Neural cell (in vitro differentiated cells): ENCODE results near the gene ASCC2. TPM values are rescaled to one million over a fixed set of nuclear protein-coding genes. Genes with fewer than 3 reads are reported as not detected.
"Not testable (repeated sequence)": the region's sequence is repeated elsewhere in the genome, so short reads cannot be mapped to it uniquely, and the experiment has no call there.

Experiments
- H2AFZ ChIP-seq: fragments of 200-600, 300-800 bp; sonication (generic), shearing (Covaris generic); 2 replicates; pipeline ENCODE4 v1.6.0; 2014; ENCODE audit warnings: low read depth, mild to moderate bottlenecking, antibody characterized with exemption, low read length, moderate library complexity
- H3F3A ChIP-seq: fragments of 200-600 bp; shearing (Covaris generic); 2 replicates; pipeline ENCODE4 v1.6.1; 2016; ENCODE audit warnings: mild to moderate bottlenecking, moderate library complexity, mixed read lengths, antibody characterized with exemption, low read length; ENCODE audit not compliant: insufficient read depth, poor library complexity, severe bottlenecking
- H3K27ac ChIP-seq: fragments of 200-600, 300-800 bp; sonication (generic), shearing (Covaris generic); 2 replicates; pipeline ENCODE4 v1.5.1; 2014; ENCODE audit warnings: mild to moderate bottlenecking, low read length, moderate library complexity
- H3K27me3 ChIP-seq: fragments of 300-800, 200-600 bp; sonication (generic), shearing (Covaris generic); 2 replicates; pipeline ENCODE4 v1.6.0; 2014; ENCODE audit warnings: mild to moderate bottlenecking, low read depth, low read length, moderate library complexity; ENCODE audit not compliant: insufficient read depth
- H3K36me3 ChIP-seq: fragments of 300-800, 200-600 bp; sonication (generic), shearing (Covaris generic); 2 replicates; pipeline ENCODE4 v1.5.1; 2014; ENCODE audit warnings: mild to moderate bottlenecking, antibody characterized with exemption, low read length, moderate library complexity; ENCODE audit not compliant: insufficient read depth
- H3K4me2 ChIP-seq: fragments of 300-800, 200-600 bp; sonication (generic), shearing (Covaris generic); 2 replicates; pipeline ENCODE4 v1.6.0; 2014; ENCODE audit warnings: mild to moderate bottlenecking, low read length
- H3K4me3 ChIP-seq: fragments of 300-800, 200-600 bp; sonication (generic), shearing (Covaris generic); 2 replicates; pipeline ENCODE4 v1.5.1; 2014; ENCODE audit warnings: mild to moderate bottlenecking, low read length, moderate library complexity
- H3K79me2 ChIP-seq: fragments of 200-600 bp; shearing (Covaris generic); replicated peaks from 2 replicates; pipeline ENCODE4 v1.6.0; 2014; ENCODE audit warnings: mild to moderate bottlenecking, low read length, moderate library complexity; ENCODE audit not compliant: insufficient read depth
- H3K9ac ChIP-seq: fragments of 300-800, 200-600 bp; sonication (generic), shearing (Covaris generic); 2 replicates; pipeline ENCODE4 v1.6.1; 2016; ENCODE audit warnings: mild to moderate bottlenecking, low read length, mixed read lengths
- H3K9me2 ChIP-seq: fragments of 200-600 bp; shearing (Covaris generic); 2 replicates; pipeline ENCODE4 v1.6.1; 2016; ENCODE audit warnings: mild to moderate bottlenecking, low read length, mixed read lengths; ENCODE audit not compliant: insufficient read depth
- H3K9me3 ChIP-seq: fragments of 200-600, 300-800 bp; sonication (generic), shearing (Covaris generic); 2 replicates; pipeline ENCODE4 v1.6.1; 2016; ENCODE audit warnings: mild to moderate bottlenecking, mixed run types, low read length, moderate library complexity, mixed read lengths
- H4K20me1 ChIP-seq: fragments of 200-600 bp; shearing (Covaris generic); 2 replicates; pipeline ENCODE4 v1.6.1; 2016; ENCODE audit warnings: mild to moderate bottlenecking, mixed run types; ENCODE audit not compliant: insufficient read depth
- EP300 ChIP-seq: fragments of 450-650 bp; conservative IDR thresholded peaks from 2 replicates; pipeline ENCODE4 v1.6.1; 2014; ENCODE audit warnings: antibody characterized with exemption, mild to moderate bottlenecking, moderate library complexity; ENCODE audit not compliant: poor library complexity, severe bottlenecking
- EZH2 ChIP-seq: fragments of 200-600, 300-800 bp; shearing (Covaris generic), sonication (generic); IDR thresholded peaks from 2 replicates; pipeline ENCODE4 v1.6.1; 2014; ENCODE audit warnings: antibody characterized with exemption, low read length, borderline replicate concordance, mild to moderate bottlenecking; ENCODE audit not compliant: insufficient read depth, poor library complexity, severe bottlenecking
- MXI1 ChIP-seq: fragments of 450-650 bp; conservative IDR thresholded peaks from 2 replicates; pipeline ENCODE4 v1.6.1; 2014; ENCODE audit warnings: antibody characterized with exemption, mild to moderate bottlenecking; ENCODE audit not compliant: poor library complexity, severe bottlenecking
- POLR2AphosphoS5 ChIP-seq: IDR thresholded peaks from 2 replicates; pipeline ENCODE4 v1.6.1; 2012
- RAD21 ChIP-seq: fragments of 450-650 bp; conservative IDR thresholded peaks from 2 replicates; pipeline ENCODE4 v1.6.1; 2014; ENCODE audit warnings: antibody characterized with exemption, mild to moderate bottlenecking, moderate library complexity
- SMC3 ChIP-seq: fragments of 450-650 bp; conservative IDR thresholded peaks from 2 replicates; pipeline ENCODE4 v1.6.1; 2014; ENCODE audit warnings: antibody characterized with exemption, mild to moderate bottlenecking, moderate library complexity; ENCODE audit not compliant: poor library complexity
- TAF1 ChIP-seq: IDR thresholded peaks from 2 replicates; pipeline ENCODE4 v1.6.1; 2012; ENCODE audit warnings: low read depth
- polyA plus RNA-seq: library from polyadenylated mRNA; depleted of rRNA; stranded (reverse); fragments of >200 nt; gene quantifications from 2 replicates; pipeline ENCODE4 v1.2.3, GENCODE V29; 2014
- TF ChIP-seq, protein P1 (sequence below): fragments of 450-650 bp; IDR thresholded peaks from 2 replicates; pipeline ENCODE4 v1.5.1; 2014; ENCODE audit warnings: antibody characterized with exemption, mild to moderate bottlenecking, moderate library complexity; ENCODE audit not compliant: poor library complexity, severe bottlenecking
- TF ChIP-seq, protein P2 (sequence below): IDR thresholded peaks from 2 replicates; pipeline ENCODE4 v1.6.1; 2012; ENCODE audit warnings: borderline replicate concordance

ASCC2 gene
- polyA plus RNA-seq, 1 donor from 2014 or later: 26.2 TPM

DNA sequence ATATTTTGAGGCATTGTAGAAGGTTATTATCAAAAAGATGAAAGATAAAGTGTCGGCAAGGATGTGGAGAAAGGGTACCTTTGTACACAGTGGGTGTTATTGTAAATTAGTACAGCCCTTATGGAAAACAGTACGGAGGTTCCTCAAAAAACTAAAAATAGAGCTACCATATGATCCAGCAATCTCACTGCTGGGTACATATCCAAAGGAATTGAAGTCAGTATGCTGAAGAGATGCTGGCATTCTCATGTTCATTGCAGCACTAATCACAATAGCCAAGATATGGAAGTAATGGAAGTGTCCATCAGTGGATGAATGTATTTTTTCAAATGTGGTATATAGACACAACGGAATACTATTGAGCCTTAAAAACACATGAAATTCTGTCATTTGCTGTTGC, 29.8 kb upstream of the ASCC2 start:
- Histone ChIP-seq H3K4me2 (no peak overlapping the region), H2AFZ (no peak overlapping the region), H3K27me3 (no peaks in the 10 kb centered on the region), H4K20me1 (no peaks in the 10 kb centered on the region), H3K9me2 (no peaks in the 10 kb centered on the region), H3K27ac (no peak overlapping the region), H3K79me2 (no peaks in the 10 kb centered on the region), H3F3A (no peaks in the 10 kb centered on the region), H3K9ac (no peak overlapping the region), H3K36me3 (no peaks in the 10 kb centered on the region), H3K4me3 (no peak overlapping the region), H3K9me3 (no peaks in the 10 kb centered on the region)
- TF ChIP-seq EP300 (no peak), MXI1 (no peak), POLR2AphosphoS5 (no peak), SMC3 (no peak)

DNA sequence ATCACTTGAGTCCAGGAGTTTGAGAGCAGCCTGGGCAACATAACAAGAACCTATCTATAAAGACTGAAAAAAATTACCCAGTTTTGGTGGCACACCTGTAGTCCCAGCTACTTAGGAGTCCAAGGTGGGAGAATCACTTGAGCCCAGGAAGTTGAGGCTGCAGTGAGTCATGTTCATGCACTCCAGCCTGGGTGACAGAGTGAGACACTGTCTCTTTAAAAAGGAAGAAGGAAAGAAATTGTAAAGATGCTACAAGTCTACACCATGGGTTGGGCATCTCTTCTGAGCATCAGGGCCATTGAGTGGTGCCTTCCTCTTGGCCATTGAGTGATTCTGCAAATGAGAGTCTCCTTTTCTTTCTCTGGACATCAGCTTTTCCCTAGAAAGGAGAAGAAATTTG, 29.2 kb upstream of the ASCC2 start:
- no peak for TF ChIP-seq RAD21
- TF ChIP-seq, protein P1, sequence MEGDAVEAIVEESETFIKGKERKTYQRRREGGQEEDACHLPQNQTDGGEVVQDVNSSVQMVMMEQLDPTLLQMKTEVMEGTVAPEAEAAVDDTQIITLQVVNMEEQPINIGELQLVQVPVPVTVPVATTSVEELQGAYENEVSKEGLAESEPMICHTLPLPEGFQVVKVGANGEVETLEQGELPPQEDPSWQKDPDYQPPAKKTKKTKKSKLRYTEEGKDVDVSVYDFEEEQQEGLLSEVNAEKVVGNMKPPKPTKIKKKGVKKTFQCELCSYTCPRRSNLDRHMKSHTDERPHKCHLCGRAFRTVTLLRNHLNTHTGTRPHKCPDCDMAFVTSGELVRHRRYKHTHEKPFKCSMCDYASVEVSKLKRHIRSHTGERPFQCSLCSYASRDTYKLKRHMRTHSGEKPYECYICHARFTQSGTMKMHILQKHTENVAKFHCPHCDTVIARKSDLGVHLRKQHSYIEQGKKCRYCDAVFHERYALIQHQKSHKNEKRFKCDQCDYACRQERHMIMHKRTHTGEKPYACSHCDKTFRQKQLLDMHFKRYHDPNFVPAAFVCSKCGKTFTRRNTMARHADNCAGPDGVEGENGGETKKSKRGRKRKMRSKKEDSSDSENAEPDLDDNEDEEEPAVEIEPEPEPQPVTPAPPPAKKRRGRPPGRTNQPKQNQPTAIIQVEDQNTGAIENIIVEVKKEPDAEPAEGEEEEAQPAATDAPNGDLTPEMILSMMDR: no peak
- Histone ChIP-seq H3F3A (no peaks in the 10 kb centered on the region), H3K27ac (no peak overlapping the region), H4K20me1 (no peaks in the 10 kb centered on the region), H3K9ac (no peak overlapping the region), H3K4me3 (no peak overlapping the region), H3K27me3 (no peaks in the 10 kb centered on the region), H2AFZ (no peak overlapping the region), H3K9me3 (no peaks in the 10 kb centered on the region), H3K4me2 (no peak overlapping the region), H3K9me2 (no peaks in the 10 kb centered on the region), H3K79me2 (no peaks in the 10 kb centered on the region), H3K36me3 (no peaks in the 10 kb centered on the region)

DNA sequence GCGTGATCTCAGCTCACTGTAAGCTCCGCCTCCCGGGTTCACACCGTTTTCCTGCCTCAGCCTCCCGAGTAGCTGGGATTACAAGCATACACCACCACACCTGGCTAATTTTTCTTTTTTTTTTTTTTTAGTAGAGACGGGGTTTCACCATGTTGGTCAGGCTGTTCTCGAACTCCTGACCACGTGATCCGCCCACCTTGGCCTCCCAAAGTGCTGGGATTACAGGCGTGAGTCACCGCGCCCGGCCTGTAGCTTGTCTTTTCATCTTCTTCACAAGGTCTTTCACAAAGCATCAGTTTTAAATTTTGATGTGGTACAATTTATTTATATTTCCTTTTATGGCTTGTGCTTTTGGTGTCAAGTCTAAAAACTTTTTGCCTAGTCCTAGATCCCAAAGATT, 27.5 kb upstream of the ASCC2 start:
- H3K9ac ChIP-seq, H3F3A ChIP-seq, H3K9me2 ChIP-seq, H3K27me3 ChIP-seq, H3K9me3 ChIP-seq, H3K36me3 ChIP-seq, H2AFZ ChIP-seq, H3K79me2 ChIP-seq, H3K27ac ChIP-seq, H3K4me2 ChIP-seq, H4K20me1 ChIP-seq, H3K4me3 ChIP-seq: not testable (repeated sequence)

DNA sequence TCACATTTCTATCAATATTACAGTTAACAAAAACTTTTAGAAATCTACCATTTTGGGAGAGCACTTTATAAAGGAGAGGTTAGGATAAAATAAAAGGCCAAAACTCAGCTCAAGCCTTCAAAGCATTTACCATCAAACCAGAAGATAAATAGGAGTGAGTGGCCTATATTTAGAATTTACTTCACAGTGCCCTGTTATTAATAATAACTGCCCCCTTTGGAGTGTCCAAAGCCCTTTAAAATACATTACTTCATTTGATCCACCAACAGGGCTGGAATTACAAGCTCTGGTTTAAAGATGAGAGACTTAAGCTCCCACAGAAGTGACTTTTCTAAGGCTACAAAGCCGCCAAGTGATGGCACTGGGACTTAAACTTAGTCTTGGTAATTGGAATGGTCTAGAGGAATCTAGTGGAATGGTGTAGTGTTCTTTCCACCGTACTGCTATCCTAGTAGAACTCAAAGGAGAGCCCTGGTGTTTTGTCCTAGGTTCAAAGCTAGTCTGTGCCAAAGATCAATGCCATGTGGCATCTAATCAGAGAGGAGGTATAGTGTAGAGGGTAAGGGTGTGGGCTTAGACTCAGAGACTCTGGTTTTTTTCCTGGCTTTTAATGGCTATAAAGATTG, 23.7 kb upstream of the ASCC2 start:
- Histone ChIP-seq H3K27me3 (no peaks in the 10 kb centered on the region), H3K4me2 (no peak overlapping the region), H3K9ac (no peak overlapping the region), H3K27ac (no peak overlapping the region), H4K20me1 (no peaks in the 10 kb centered on the region), H3K36me3 (no peaks in the 10 kb centered on the region), H3F3A (no peaks in the 10 kb centered on the region), H3K9me2 (no peaks in the 10 kb centered on the region), H3K79me2 (no peaks in the 10 kb centered on the region), H2AFZ (no peak overlapping the region), H3K4me3 (no peak overlapping the region), H3K9me3 (no peaks in the 10 kb centered on the region)
- TF ChIP-seq POLR2AphosphoS5: no peak
- TF ChIP-seq MXI1: no peak
- TF ChIP-seq, protein P2, sequence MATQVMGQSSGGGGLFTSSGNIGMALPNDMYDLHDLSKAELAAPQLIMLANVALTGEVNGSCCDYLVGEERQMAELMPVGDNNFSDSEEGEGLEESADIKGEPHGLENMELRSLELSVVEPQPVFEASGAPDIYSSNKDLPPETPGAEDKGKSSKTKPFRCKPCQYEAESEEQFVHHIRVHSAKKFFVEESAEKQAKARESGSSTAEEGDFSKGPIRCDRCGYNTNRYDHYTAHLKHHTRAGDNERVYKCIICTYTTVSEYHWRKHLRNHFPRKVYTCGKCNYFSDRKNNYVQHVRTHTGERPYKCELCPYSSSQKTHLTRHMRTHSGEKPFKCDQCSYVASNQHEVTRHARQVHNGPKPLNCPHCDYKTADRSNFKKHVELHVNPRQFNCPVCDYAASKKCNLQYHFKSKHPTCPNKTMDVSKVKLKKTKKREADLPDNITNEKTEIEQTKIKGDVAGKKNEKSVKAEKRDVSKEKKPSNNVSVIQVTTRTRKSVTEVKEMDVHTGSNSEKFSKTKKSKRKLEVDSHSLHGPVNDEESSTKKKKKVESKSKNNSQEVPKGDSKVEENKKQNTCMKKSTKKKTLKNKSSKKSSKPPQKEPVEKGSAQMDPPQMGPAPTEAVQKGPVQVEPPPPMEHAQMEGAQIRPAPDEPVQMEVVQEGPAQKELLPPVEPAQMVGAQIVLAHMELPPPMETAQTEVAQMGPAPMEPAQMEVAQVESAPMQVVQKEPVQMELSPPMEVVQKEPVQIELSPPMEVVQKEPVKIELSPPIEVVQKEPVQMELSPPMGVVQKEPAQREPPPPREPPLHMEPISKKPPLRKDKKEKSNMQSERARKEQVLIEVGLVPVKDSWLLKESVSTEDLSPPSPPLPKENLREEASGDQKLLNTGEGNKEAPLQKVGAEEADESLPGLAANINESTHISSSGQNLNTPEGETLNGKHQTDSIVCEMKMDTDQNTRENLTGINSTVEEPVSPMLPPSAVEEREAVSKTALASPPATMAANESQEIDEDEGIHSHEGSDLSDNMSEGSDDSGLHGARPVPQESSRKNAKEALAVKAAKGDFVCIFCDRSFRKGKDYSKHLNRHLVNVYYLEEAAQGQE: no peak
- no peak for TF ChIP-seq RAD21
- TF ChIP-seq SMC3: no peak
- TF ChIP-seq, protein P1: no peak
- no peak for TF ChIP-seq TAF1
- no peak for TF ChIP-seq EP300
- TF ChIP-seq EZH2: no peak
